Middle frontal gyrus (tissue), 1 donor: ENCODE results near the gene PRDM15.

Experiments used
- DNase-seq: peaks from one replicate; pipeline ENCODE4 v3.0.0-alpha.2; 2015; ENCODE audit warnings: low spot score; ENCODE audit errors: extremely low spot score

PRDM15 gene

DNA sequence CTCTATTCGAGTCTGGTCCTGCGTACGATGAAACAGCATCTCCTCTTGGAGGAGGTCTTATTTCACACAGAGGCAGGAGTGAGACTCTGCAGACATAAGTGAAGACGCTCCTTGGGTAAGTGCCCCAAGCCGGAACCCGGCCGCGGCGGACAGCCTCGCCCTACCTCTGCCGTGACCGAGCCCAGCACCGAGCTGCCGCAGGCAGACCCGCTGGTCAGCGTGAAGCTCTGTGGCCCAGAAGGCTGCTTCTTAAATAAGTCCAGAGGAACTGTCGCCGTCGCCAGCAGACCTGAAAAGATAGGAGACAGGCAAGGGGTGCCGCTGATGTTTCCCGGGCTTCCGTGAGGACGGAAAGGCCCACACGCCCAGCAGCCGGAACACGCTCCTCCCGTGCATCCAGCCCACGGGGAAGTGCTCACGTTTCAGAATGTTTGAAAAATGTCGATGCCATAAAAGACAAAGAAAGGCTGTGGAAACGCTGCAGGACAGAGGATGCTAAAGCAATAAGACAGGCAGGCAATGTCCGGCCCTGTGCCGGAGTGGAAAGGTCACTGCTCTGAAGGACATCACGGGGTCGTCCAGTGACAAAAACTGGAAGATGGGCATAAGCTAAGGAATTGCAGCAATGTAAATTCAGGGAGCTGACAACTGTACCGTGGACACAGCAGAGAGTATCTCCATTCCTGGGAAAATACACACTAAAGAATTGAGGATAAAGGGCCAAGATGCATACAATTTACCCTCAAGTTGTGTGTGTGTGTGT is 28.5 kb upstream of the PRDM15 start:
- DNase-seq, result no peak

DNA sequence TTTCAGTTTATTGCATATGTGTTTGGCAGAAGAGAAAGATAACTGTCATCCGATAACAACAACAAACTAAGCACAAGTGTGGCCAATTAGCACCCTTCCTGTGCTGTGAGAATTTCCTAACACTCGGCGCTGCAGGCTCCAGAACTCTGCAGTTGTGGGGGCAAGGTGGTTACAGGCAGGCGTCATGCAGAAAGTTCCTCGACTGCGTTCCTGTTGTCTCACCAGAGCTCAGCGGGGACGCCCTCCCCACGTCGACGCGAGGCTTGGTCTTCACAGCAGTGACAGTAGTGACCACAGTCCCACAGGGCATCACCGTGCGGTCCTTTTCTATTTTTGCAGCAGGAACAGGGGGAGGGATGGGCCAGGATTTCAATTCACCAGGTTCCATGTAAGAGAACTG is 27.6 kb upstream of the PRDM15 start:
- DNase-seq, result no peak

DNA sequence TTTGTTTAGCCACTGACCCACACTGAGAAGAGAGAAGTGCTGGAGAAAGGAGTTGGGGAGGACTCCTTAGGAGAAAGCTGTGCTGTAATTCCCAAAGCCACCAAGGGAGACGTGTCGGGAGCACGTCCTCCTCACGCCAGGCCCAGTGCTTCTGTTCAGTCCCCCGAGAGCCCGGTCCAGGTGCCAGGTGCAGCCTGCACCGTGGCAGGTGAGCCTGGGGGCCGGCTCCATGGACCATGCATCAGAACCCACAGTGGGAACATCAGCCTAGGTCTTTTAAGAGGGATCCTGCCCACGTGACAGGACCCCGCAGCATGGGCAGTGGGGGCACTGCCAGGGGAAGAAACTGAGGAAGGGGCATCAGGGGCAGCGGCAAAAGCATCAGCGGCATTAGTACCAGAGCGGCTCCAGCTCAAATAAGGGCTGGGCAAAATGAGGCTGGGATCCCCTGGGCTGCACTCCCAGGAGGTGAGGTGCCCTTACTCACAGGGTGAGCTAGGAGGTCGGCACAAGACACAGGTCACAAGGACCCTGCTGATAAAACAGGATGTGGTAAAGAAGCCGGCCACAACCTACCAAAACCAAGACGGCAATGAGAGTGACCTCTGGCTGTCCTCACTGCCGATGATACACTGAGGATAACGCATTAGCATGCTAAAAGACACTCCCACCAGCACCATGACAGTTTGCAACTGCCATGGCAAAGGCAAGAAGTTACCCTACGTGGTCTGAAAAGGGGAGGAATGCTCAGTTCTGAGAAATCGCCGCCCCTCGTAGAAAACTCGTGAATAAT is 24.6 kb upstream of the PRDM15 start:
- no peak for DNase-seq

DNA sequence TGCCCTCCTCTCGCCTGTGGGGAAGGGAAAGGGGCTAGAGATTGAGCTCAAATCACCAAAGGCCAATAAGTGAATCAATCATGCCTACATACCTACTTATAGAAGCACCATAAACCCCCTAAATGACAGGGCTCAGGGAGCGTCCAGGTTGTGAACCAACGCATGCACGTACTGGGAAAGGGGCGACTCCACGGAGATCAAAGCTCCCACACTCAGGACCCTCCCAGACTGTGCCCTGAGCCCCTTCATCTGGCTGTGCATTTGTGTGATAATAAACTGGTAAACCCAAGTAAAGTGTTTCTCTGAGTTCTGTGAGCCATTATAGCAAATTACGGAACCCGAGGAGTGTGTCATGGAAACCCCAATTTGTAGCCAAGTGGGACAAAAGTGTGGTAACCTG is 23.8 kb upstream of the PRDM15 start:
- DNase-seq, result no peak

DNA sequence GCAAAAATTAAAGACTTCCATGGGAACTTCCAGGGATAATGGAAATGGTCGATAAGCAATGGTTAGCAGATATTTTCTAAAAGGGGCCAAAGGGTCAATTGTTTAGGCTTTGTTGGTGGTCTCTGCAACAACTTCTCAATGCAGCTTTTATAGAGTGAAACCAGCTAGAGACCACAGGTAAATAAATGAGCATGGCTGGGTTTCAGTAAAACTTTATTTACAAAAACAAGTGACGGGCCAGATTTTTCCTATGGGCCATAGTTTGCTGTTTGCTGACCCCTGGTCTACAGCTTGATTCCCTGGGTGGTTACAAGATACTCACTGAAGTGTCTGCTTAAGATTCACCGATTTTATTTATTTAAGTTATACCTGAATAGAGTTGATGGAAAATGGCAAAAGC is 22.6 kb upstream of the PRDM15 start:
- no peak for DNase-seq

DNA sequence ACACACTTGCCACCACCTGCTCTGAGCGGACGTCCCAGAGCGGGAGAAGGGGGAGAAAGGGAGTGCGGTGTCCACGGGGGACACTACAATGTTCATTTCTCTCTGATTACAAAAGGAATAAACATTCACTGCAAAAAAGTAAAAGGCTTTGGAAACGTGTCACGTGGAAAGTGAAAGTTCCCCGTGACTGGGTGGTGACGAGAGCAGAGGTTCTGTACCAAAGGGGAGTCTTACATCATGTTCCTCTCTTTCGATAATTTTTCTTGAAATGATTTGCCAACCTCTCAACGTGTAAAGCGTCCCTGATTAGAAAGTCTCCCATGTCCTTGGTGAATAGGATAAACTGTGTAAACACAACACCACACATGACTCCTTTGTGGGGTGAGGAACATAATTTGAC is 22.0 kb upstream of the PRDM15 start:
- DNase-seq, result no peak

DNA sequence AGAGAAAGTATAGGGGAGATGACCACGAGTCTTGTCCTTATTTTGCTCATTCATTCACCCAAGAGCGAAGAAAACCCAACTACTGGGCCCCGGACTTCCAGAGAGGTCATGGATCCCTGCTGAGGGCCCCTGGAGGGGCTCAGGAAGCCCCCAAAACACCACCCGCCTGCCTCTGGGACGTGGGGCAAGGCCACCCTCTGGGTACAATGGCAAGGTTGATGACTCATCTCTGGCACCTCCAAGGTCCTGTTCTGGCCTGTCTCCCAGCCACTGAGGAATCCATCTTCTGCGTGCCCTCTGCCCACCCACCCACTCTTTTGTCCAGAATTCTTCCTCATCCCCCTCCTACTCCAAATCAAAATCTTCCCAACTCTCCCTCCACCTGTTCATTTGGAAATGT is 21.3 kb upstream of the PRDM15 start:
- no peak for DNase-seq

DNA sequence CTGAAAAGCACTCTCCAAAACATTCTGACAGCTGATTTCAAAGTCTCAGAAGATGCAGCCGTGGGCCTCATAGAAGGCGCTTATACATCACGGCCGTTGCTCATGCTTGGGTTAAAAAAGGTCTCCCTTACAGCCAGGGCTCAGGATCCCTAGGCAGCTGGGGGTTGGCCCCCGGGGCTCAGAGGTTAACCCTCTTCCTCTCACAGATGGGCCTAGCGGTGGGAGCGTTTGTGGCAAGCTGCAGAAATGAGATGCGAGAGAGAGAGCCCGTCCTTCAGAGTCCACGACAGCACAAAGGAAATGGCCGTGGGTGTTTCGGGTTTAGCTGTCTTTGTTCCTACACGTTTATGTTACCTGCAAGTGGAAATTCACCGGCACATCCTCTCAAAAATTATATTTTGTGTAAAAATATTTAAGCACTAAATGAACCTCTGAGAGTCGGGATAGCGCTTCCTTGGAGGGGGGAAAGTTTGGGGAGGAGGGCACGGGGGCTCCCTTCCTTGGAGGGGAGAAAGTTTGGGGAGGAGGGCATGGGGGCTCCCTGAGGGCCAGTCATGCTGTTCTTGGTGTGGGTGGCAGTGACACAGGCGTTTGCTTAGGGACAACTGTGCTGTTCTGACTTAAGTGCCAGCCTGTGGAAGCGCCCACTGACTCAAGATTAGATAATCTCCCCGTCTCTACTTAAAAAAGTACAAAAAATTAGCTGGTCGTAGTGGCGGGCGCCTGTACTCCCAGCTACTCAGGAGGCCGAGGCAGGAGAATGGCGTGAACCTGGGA is 20.5 kb upstream of the PRDM15 start:
- DNase-seq, result no peak

DNA sequence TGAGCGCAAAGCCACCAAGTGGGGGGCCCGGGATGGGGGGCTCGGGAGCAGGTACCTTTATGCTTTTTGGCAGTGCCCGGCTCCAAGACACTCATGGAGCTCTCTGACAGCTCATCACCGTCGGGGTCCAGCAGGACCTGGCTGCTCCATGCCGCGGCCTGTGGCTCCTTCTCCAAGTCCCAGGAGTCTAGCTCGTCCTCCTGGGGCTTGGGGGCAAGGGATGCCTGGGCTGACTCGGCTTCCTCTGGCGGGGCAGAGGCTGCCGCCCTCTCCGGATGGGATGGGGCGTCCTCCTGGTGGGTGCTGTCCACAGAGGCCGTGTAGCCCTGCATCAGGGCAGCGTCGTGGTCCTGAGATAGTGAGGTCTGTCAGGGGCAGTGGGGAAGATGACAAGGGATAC is 19.9 kb upstream of the PRDM15 start:
- no peak for DNase-seq

DNA sequence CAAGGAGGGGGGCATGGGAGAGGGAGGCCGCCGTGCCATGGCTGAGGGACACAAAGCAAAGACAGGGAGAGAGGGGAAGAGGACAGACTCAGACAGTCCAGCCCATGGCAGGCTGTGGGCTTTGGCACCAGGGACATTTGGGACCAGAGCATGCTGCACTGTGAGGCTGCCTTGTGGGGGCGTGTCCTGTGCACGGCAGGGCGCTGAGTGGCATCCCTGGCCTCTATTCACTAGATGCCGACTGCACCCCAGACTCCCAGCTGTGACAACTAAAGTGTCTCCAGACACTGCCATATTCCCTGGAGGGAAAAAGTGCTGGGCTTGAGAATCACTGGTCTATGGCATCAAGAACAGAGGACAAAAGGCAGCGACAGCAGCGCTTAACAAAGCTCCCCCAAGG is 18.6 kb upstream of the PRDM15 start:
- DNase-seq, result no peak

DNA sequence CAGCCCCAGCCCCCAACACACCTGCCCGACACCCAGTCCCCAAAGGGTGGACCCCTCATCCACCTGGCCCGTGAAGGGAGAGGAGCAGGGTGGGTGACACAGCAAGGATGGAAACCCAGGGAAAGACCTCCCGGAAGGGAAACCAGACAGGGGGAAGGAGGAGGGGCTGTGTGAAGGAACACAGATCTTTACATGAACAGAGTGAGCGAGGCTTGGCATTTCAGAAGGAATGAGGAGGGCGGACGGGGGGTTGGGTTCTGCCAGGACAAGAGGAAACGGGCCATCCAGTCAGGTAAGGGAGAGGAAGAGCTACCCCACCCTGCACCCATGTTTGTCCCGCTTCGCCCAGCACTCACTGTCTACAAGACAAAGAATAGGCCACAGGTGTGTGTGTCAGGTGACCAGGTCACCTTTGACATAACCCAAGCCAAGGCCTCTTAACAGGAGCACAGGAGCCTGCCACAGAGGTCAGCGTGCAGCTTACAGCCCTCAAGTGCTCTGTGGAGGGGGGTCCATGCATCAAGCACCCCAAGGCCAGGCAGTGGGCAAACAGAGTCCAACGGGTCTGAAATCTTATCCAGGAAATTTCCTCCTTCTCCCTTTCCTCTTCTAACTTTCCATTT is 18.0 kb upstream of the PRDM15 start:
- no peak for DNase-seq

DNA sequence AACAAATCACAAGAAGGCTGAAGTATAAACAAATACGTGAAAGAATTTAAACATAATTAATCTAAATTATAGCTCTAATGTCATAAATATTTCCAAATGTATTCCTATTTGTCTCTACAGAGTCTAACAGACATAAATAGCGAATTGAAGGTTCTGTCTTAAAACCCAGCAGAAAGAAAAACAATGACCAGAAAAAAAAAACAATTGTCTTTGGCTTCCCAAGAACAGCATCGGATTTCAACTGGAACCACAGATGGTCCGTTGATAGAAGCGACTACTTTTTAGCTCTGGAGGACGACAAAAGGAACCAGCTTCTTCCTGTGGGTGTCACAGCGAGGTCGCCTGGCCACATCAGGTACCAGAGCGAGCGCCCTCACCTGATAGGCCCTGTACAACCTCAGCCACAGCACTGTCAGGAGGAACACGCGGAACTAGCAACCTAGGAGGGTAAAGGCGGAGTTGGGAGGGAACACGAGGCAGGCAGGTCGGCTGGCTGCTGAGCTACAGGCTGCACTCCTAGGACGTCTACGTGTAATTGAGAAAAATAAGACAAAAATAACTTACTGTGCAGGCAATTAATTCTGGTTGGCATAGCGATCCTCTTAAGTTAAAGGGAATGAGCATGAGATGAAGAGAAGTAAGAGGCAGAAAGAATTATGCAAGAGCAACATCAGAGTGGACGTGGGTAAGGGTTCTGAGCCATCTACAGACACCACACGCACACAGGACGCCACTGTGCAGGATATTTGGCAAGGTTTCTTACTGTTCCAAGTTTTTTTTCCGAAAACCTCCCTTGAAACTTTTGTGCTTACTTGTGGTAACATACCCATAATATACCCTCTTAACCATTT is 16.7 kb upstream of the PRDM15 start:
- DNase-seq, result no peak

DNA sequence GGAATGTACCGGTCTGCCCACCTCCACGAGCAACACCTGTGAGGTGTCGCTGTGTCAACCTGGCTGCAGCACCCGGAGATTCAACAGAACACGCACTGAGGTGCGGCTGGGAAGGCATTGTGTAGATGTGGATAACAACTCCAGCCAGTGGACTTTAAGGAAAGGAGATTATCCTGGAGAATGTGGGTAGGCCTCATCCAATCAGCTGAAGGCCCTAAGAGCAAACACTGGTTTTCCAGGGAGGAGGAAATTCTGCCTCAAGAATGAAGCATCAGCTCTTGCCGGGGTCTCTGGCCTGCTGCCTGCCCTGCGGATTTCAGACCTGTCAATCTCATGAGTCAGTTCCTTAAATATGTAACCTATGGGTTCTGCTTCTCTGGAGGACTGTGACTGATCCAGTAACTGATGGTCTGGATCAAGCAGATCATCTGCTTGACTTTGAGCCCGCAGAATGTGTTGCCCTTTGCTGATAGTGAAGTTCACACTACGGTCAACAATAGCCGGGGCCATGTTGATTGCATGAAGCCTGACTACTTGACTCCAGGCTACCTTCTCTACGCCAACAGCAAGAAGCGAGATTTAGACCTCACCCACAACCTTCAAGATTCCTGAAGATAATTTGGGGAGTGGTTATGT is 15.9 kb upstream of the PRDM15 start:
- DNase-seq, result no peak

DNA sequence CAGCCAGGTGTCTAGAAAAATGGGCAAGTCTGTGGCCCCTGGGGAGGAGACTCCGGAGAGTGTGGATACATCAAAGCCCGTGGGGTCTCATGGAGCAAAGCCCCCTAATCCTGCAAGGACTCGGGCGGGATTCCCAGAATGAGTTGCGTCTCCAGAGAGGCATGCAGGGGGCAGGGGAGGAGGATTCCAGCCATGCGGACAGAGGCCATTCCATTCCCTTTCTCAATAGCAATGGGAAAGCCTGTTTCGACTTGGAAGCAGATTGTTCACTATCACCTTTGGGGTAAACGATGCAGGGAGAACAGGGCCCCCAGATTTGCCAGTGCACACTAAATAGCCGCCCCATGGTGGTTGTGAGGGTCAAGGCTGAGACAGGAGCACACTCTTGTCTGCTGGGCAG is 15.4 kb upstream of the PRDM15 start:
- DNase-seq, result no peak

DNA sequence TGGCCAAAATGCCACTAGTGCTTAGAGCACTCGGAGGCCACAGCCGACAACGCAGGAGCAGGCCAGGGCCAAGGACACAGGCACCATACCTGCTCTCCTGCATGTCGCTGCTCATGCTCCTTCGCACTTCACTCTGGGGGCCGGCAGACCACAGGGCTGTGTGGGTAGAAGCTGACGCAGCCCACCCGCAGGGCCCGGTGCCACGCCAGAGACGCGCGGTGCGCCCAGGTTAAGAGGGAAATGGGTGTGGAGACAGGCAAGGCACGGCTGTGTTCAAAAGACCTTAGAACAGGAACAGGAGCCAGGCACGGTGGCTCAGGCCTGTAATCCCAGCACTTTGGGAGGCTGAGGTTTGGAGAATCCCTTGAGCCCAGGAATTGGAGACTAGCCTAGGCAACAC is 13.6 kb upstream of the PRDM15 start:
- DNase-seq, result no peak

DNA sequence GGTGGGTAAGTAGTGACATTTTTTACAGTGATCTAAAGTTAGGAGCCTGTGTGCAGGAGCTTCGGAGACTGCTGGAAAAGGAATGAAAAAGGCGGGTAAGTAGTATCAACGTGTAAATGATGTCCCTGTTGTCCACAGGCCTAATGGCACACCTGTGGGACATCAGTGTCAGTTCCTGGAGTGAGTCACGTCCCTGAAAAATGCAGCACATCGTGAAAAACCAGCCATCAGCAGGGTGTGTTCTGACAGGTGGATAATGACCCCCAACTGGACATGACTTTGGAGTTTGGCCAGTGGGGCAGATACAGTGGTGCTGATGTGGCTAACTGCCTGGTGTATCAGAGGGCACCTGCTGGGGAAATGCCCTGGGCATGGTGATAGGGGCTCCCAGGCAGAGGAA is 12.0 kb upstream of the PRDM15 start:
- no peak for DNase-seq

DNA sequence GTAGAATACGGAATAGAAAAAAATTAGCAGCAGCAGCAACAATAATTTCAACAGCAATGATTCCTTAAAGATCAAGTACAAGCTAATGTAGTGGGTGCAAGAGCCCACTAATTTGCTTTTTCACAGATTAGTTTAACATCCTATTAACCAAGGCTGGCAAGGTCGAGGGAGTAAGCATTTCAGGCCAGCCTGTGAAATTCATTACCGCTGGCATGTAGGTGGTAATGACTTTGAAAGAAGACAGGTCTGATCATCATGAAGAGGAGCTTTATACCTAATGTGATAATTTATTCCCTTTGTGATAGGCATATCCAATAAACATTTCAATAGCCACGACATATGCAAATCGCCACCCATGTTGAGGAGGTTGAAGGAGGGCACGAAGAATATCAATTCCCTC is 11.2 kb upstream of the PRDM15 start:
- DNase-seq, result no peak

DNA sequence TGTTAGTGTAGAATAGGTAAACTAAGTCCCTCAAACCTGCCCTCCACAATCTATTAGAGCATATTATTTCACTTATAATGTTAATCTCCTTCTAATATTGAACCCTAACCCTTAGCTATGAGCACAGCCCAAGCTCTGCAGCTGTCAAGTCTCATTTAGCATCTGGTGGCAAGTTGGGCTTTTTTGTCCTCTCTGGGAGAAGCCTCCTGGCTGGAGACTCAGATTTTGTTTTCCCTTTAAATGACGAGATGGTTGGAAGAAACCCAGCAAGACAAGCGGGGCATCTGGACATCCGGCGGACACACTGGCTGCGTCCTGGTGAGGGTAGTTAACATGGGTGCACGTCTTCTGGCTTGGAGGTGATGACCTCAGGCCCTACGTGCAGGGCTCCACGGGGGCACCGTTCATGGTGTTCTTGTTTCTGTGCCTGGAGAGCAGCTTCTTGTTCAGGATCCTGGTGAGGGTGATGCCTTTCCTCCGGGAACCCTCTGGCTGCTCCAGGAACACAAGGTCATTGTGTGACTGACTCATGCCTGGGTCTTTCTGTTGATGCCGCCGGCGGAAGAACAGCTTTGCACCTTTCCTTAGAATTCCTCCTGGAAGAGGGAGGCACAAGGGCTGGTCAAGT is 9.7 kb upstream of the PRDM15 start:
- no peak for DNase-seq

DNA sequence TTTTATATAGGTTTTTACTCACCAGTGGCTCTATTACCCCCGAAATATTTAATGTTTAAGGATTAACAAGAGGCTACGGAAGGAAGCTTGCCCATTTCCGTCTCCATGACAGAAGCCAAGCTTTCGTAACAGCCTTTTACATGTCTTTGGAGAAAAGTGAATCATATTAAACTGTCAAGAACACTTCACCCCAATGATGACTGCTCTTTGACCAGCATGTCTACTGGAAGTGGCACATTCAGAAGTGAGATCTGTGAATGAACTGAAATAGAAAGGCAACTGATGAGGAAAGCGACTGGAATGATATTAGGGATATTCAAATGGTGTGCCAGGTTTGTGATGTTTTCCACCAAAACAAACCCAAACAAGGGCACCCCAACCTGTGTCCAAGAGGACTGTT is 8.5 kb upstream of the PRDM15 start:
- no peak for DNase-seq

DNA sequence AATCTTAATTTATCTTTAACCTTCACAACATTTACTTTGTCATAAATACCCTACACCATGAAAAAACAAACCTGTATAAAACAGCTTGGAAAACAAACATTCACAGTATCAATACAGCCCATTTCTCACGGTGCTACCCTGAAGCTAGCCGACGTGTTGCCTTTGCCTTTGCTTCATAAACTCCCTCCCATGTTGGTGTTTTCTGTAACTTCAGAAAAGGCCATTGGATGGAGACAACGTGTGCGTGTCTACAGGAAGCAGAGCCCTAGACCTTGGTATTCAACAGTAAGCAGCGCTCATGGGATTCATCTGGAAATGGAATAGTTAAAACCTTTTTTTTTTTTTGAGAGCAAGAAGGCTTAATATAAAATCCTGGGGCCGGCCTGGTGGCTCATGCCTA is 7.2 kb upstream of the PRDM15 start:
- DNase-seq, result no peak
